Neural cell (in vitro differentiated cells): ENCODE measurements around the gene ABCA4.

ENCODE experiments used
- CTCF ChIP-seq: fragments of 450-650 bp; IDR thresholded peaks from 2 replicates; pipeline ENCODE4 v1.5.1; 2014; ENCODE audit warnings: antibody characterized with exemption, mild to moderate bottlenecking, moderate library complexity; ENCODE audit not compliant: poor library complexity, severe bottlenecking
- EP300 ChIP-seq: fragments of 450-650 bp; conservative IDR thresholded peaks from 2 replicates; pipeline ENCODE4 v1.6.1; 2014; ENCODE audit warnings: antibody characterized with exemption, mild to moderate bottlenecking, moderate library complexity; ENCODE audit not compliant: poor library complexity, severe bottlenecking
- EZH2 ChIP-seq: fragments of 200-600, 300-800 bp; shearing (Covaris generic), sonication (generic); IDR thresholded peaks from 2 replicates; pipeline ENCODE4 v1.6.1; 2014; ENCODE audit warnings: antibody characterized with exemption, low read length, borderline replicate concordance, mild to moderate bottlenecking; ENCODE audit not compliant: insufficient read depth, poor library complexity, severe bottlenecking
- POLR2AphosphoS5 ChIP-seq: IDR thresholded peaks from 2 replicates; pipeline ENCODE4 v1.6.1; 2012
- RAD21 ChIP-seq: fragments of 450-650 bp; conservative IDR thresholded peaks from 2 replicates; pipeline ENCODE4 v1.6.1; 2014; ENCODE audit warnings: antibody characterized with exemption, mild to moderate bottlenecking, moderate library complexity
- TAF1 ChIP-seq: IDR thresholded peaks from 2 replicates; pipeline ENCODE4 v1.6.1; 2012; ENCODE audit warnings: low read depth

- TF ChIP-seq EZH2 (no peak), EP300 (no peak), CTCF (no peak), POLR2AphosphoS5 (no peak), TAF1 (no peak), RAD21 (no peak)
Observed at GRCh38 chr1:94044290-94044790, 76.6 kb downstream of the ABCA4 start.
